Stimulated activated CD4-positive, alpha-beta T cell treated with anti-CD3 and anti-CD28 coated beads, Interleukin-4, amount 100 ng/mL, for 24 hours (primary cell): Measurements from ENCODE around the gene PREB.

Experiments
- DNase-seq: peaks from one replicate; pipeline ENCODE4 v3.0.0-alpha.2; 2020

The PREB gene

DNA sequence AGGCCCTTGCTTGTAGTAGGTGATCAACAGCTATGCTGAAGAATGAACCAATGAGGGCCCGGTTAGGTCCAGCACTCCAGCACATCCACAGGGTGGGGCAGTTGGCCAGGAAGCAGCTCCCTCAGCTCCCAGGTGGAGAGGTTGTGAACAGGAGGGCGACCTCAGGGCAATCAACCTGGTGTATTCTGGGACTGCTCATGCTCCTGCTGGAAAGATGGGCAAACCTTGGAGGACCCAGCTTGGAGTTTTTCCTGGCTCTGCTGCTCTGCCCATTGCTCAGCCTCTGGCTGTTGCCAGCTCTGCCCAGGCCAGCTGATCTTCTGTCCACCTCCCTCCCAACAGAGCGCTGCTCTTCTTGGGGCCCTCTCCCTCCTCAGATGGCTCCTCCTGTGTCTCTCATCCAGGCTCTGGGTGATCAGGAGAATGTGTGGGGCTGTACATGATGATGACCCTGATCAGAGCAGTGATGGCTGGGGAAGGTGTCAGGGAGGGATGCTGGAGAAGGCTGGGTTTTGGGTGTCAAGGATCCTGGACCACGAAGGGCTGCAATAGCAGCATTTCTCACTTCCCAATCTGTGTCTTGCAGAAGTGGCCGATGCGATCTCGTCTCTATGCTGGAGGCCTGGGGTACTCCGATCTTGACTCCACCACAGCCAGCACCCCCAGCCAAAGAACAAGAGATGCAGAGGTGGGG, 17.8 kb upstream of the PREB start:
- DNase-seq, result no peak

DNA sequence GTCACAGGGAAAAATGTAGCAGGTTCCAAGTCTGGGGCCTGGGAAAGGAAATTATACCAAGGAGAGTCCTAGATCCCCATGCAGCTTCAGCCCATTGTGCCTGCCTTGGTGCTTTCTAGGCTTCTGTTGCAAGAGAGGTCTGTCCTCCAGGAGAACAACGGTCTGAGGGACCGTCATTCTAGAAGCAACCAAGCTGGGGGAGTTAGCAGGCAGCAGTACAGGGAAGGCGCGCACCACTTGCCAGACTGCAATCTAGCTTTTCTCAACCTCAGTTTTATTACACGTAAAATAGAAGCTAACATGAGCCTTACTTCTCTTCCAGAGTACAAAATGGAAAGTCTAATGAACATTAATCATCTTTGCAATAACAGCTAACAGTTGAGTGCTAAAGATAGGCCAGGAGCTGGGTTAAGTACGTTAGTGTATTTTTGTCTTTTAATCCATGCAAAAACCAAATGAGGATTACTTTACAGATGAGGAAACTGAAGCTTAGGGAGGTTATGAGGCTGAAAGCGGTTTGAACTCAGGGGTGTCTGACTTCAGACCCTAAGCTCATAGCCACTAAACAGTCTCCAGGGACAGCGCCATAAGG, 16.3 kb upstream of the PREB start:
- DNase-seq, result no peak

DNA sequence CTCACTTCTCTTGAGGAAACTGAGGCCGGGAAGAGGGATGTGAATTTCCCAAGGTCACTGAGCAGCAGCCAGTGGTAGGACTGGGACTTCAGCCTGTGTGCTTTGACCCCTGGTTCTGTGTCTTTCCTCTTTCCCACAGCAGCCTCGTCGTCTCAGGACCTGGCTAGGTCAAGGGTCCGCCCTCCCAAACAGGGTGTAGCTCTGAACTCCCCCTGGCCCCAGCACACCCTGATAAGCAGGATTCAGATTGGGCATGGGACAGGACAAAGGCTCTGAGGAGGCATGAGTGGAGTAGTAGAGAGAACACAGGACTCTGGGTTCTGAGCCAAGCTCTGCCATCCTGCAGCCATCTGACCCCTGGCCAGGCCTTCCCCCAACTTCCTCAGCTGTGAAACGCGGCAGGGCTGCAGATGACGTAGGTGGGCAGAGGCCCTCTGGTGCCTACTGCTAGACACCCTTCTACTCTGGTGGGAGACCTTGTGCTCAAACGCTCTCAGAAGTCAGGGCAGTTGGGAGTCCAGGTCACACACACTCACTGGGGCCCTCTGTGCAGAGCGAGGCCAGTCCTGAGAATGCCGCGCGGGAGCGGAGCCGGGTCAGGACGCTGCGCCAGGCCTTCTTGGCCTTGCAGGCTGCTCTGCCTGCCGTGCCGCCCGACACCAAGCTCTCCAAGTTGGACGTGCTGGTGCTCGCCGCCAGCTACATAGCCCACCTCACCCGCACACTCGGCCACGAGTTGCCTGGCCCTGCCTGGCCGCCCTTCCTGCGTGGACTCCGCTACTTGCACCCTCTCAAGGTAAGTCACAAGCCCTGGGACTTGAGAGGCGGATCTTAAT, 15.4 kb upstream of the PREB start:
- DNase-seq, result no peak

DNA sequence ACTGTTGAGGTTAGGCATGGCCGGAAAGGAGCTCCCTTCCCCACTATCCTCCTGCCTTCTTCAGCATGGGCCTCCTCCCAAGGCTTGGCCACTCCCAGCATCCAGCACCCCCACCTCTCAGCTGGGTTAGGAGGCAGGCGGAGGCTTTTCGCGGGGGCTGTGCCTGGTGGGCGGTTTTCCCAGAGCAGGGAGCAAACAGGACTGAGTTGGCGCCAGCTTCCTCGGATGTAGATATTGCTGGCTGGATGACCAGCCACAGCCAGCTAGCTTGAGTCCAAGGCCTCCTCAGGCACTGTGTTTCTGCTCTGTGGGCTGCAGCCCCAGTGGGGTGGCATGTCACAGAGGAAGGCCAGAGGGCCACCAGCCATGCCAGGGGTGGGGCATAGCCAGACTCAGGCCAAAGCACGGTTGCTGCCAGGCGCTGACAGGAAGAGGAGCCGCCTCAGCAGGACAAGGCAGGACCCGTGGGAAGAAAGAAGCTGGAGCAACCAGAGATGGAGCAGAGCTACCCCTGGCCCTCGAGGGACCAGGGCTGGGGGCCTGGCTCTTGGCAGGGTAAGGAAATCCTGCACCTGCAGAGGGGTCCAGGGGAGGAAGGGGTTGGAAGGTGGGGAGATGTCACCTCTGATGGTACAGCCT, 14.5 kb upstream of the PREB start, which contains the start of gene TCF23:
TCF23 (plus strand) TSS at position 204 of the 639 bp plus-strand sequence; CDS start at position 334, 130 bp downstream.
- DNase-seq, result no peak

DNA sequence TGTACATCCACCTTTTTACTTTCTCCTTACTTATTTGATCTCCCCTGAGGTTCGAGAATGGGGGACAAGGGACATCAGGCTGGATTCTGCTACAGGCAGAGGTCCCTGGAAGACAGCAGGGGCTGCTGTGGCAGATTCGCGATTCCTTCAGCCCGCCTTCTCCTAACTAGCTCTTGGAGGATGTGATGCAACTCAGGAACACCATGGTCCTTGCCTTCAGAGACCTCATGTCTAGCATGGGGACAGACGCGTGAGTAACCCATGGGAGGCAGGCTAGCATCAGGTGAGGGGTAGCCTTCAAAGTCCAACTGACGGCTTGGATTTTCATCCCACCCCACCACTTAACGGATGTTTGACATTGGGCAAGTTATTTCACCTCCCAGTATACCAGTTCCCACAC, 13.5 kb upstream of the PREB start:
- DNase-seq, result no peak

DNA sequence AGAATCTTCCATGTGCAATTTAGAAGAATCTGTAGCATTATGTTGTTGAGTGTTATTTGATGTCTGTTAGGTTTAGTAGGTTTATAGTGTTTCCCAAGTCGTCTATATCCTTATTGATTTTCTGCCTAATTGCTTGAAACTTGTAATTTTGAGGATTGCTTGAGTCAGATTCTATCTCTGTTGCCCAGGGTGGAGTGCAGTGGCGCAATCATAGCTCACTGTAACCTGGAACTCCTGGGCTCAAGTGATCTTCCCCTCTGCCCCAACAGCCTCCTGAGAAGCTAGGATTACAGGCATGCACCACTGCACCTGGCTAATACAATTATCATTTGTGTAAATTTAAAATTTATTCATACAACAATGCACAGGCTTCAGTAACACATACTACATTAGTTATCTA, 11.2 kb upstream of the PREB start:
- no peak for DNase-seq

DNA sequence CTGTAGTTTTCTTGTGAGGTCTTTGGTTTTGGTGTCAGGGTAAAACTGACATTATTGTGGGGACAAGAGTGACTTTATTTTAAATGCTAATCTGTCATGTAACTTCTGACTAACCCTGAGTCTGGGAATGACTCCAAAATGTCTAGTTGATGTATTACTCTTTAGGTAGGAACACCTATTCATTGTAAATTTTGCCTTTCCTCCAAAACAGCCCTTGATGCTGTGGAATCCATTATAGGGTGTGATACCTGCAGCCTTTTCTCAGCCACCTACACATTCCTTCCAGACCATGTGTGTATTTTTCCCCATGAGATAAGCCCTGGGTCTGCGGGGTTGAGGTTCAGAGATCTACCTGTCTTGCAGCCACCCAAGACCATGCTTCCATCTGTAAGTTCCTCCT, 8.8 kb upstream of the PREB start:
- DNase-seq, result no peak

DNA sequence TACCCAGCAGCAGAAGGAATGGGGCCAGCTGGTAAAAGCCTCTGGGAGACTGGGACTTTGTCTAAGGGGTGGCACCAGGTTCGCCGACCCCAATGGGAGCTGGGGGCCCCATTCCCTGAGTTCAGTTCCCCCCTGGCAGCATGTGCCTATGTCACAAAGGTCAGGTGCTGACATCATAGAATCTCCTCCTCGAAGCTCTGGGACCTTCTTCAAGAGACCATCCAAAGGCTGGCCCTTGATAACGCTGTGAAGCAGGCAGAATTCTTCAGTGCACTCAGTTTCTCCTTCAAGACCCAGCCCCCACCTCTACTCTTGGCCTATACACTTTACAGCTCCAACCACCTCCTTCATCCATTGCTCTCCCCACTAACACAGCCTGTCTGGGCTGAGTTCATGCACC, 4.9 kb upstream of the PREB start, which contains the start of gene PRR30:
PRR30 (minus strand) TSS at position 101 of the 400 bp plus-strand sequence. CDS start 1,081 bp downstream, outside the sequence.
- DNase-seq, result no peak

DNA sequence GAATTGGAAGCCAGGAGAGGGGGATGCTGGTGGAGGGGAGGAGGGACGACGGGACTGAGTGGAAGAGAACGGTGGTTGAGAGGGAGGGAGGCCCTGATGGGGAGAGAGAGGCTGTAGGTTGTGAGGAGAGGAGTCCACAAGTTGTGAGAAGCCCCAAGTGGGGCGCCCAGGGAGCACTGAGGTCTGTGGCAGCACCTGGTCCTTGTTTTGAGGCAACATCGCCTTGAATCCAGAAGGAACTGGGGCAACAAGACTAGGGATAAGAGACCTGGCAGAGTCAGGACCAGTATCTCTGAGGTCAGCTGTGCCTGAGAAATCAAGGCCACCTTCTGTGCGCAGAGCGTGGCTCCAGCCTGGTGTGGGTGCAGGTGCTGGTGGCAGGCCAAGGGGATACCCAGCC, 3.7 kb upstream of the PREB start:
- DNase-seq, result no peak

DNA sequence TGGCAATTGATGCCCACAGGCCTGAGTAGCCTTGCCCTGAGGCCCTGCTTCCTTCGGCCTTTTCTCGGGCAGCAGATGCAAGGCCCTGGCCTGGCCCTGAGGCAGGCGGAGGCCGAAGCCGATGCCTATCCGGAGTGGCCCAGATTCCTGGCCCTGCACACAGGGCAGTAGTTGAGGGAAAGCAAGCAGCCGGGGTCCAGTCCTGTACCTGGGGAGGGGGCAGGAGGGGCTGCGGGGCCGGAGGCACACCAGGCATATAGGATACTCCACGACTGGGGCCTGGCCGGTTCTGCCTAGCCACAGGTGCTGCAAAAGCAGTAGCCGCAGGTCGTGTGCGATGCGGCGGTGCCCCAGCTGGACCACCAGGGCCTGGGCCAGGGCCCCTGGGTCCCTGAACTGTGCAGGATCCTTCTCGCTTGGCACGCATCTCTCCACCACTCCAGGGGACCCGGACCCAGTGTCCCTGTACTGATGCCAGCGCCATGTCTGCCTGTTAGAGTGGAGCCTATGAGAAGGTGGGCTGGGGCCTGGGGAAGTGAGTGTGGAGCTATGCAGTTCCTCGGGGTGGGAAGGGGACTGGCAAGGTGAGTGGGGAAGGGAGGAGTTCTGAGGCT, 3.0 kb upstream of the PREB start:
- no peak for DNase-seq

DNA sequence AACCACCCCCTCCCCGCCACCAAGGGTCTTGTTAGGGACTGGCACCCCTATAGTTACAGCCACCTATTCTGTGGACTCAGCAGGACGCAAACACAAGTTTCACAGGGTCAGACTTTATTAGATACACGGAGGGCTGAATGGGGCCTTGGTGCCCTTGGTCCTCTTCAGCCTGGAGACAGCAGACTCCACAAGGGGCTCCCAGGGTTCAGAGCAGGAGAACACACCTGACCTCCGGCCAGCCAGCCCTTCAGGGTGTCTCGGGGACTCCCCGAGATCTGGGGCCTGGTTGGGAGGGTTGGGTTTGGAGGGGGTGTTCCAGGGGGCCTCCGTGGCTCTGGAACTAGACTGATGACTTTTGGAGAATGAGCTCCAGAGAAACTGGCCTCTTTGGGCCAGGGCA, 2.3 kb upstream of the PREB start:
- no peak for DNase-seq

DNA sequence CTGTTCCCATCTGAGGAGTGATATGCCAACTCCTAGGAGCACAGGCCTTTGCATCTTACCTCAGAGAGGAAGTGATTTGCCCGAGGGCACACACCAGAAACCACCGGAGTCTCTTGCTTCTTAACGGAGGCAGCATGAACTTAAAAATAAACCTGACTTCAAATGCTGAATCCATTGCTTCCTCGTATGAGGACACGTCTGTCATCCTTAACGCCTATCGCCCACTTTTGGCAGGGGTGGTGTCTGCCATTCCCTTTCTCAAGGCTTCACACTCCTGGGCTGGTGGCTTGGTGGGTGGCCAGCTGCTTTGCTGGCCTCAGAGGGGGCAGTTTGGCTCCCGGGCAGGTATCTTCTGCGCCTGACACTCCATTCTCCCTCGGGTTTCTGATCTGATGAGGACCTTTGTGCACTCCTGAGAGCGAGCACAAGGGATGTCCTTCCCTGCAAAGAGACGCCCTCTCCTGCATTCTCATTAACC, 1.1 kb upstream of the PREB start:
- DNase-seq, result no peak

DNA sequence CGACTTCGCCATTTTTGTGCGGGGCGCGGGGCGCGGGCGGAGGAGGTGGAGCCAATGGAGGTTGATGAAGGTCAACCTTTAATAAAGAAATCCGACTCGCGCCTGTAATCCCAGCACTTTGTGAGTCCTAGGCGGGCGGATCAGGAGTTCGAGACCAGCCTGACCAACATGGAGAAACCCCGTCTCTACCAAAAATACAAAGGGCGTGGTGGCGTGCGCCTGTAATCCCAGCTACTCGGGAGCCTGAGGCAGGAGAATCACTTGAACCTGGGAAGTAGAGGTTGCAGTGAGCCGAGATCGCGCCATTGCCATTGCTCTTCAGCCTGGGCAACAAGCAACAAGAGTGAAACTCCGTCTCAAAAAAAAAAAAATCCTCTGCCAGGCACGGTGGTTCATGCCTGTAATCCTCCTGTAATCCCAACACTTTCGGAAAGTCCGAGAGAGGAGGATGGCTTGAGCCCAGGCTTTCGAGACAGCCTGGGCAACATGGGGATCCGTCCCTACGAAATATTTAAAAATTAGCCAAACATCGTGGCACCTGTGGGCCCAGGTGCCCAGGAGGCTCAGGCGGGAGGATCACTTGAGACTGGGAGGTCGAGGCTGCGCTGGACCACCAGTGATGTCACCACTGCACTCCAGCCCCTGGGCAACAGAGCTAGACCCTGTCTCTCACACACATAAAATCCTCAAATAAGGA, 493 bp upstream of the PREB start:
- DNase-seq, result no peak

DNA sequence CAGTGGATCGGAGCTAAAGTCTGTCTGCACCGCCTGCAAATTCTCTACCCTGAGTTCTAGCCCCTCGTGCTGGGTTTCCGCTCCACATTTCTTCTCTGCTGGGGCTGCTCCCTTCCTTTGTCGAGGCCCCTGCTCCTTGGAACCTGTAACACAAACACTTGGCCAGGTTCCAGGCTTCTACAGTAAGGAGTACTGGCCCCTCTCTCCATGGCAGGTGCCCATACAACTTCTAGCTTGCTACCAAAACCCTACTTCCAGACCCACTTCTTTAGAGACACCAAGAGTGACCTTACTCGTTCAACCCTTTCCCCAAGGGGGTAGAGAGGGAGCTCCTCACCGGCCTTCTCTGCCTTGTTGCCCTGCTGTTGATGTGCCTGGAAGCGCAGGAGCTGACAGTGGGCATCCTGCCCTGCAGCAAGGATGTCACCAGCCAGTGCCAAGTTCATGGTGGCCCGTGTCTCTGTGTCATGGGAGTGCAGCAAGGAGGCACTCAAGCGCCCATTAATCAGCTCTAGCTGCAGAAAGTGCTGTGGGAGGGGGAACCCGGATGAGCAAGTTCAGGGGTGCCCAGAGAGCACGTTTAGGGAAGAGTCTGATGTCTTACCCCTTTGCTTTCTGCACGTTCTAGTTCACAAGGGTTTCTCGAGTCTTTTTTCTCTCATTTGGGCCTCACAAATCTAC, 1.1 kb downstream of the PREB start:
- DNase-seq, result peak; percentile 41

DNA sequence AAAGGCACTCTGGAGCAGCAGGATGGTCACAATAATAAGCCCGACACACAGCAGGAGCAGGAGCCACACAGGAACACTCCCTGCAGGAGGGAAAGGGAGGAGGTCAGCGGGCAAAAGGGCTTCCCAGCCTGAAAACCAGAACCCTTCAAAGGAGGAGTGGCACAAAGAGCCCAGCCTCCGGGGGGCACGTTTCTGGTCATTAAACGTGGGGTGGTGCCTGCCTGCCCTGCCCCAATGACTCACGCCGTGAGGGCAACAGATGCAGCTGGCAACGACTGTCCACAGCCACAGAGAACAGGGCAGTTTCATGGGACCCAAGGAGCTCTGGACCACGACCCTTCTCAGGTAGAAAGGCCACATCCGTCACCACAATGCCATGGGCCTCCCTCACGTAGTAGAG, 3.0 kb downstream of the PREB start:
- no peak for DNase-seq

DNA sequence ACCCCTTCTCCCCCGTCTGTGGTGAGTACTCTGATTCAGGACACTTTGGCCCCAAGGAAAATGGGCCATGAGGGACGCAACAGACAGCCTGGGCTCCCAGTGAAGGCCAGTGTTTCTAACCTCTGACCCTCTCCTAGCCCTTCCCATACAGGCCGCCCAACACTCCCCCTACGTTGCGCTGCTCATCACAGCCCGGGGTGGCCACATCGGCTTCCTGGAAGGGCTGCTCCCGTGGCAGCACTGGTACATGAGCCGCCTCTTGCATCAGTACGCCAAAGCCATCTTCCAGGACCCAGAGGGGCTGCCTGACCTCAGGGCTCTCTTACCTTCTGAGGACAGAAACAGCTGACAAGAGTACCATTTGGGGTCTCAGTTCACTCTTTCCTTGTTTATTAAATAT, 4.0 kb downstream of the PREB start:
- DNase-seq, result no peak

DNA sequence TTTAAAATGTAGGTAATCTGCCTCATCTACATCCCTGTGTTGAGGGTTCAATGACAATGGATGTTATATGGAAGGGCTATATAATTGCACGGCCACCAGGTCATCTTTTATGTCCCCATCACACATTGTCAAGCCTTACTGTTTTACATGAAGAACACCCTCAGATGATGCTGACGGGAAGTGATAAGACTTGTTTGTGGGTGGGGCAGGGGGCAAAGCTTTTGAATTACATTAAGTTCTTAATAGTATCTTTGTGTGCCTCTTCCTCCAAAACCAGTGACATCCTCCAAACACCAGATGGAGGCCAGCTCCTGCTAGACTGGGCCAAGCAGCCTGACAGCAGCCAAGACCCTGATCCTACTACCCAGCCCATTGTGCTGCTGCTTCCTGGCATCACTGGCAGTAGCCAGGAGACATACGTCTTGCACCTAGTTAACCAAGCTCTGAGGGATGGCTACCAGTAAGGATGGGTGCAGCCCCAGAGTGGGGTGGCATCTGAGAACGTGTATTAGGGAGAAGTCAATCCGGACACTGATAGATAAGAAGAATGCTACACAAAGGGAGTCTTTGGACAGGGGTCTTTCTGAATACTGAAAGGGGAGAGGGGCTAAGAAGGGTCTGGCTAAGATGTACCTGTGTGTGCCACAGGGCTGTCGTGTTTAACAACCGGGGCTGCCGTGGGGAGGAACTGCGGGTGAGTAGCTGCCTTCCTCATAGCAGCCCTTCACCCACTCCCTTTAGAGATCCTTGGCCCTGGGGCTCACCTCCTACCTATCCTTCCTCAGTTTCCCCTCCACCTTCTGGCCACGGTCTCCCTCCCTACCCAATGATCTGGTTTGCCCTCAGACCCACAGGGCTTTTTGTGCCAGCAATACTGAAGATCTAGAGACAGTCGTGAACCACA, 5.5 kb downstream of the PREB start:
- no peak for DNase-seq

DNA sequence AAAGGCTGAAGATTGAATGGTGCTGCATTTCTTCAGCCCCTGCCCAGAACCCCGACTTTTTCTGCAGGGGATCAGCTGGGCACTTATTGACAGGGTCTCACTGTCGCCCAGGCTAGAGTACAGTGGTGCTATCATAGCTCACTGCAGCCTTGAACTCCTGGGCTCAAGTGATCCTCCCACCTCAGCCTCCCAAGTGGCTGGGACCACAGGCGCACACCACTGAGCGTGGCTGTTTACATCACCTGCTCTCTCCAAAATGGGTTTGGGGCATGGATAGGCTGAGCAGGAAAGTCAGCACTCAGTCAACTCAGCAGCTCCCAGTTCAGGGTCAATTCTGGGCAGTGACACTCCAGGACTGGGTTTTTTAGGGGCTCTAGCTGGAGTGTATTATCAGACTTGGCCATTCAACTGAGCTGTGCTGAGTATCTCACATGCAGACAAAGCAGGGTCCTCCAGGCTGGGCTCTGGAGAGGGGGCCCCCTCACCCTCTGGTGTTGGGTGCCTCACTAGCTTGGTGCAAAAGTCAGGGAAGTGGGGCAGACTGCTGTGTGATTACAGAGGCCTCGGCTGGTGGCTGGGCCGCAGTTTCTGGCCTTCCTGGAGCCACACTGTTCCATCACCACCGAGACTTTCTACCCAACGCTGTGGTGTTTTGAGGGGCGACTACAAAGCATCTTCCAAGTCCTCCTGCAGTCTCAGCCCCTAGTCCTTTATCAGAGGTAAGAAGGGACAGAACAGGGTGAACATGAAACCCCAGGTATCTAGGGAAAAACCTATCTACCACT, 6.4 kb downstream of the PREB start:
- DNase-seq, result no peak

DNA sequence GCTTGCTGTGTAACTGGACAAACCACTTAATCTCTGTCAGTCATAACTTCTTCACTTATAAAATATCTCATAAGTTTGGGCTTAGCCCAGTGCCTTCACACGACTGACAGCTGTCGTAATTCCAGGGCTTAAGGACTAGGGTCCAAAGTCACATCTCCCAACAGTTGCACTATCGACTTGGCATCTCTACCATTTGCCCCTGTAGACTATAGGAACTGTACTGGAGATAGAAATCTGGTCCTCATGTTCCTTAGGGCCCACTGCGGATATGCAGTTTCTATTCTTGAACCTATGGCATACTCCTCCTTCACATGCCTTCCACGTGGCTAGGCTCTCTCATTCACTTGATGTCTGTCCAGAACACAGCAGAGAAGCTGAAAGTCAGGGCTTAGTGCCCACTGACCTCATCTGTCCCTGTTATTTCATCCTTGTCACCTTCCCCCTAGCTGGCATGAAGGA, 8.2 kb downstream of the PREB start:
- DNase-seq, result no peak

DNA sequence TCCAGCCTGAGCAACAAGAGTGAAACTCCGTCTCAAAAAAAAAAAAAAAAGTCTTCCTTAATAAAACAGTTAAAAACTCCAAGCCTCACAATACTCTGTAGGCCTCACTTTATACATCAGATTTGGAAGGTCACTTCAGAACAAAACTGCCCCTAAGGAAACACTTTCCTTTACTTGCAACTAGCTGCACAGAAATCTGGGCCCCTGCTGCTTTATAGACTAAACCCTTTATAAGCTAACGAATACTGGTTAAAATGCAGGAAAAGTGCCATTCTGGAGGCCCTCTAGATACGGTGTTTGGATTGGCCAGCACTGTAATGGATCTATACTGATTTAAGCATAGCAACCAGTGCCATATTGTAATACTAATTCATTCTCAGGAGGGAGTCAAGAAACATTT, 9.3 kb downstream of the PREB start:
- DNase-seq, result no peak
